K562 (cell line): ENCODE data around the gene PRR15. TPM values are rescaled to one million over a fixed set of nuclear protein-coding genes. Genes with fewer than 3 reads are reported as not detected.

Experiments used
- ATAC-seq: fragments of 200-7000 bp; cut with Tn5 transposase; 3 replicates; pipeline ENCODE4 v1.9.1; 2020; ENCODE audit warnings: moderate library complexity
- BruUV-seq: library from RNA; stranded (reverse); fragments of 400-500 nt; replicated peaks from 2 replicates; lab custom pipeline; 2021; lab: Mats Ljungman, UMichigan
- CTCF ChIA-PET: fragments of 300-600 bp; formaldehyde crosslinking; extraction: SDS; loops from one replicate; lab custom pipeline; 2021; ENCODE audit warnings: low intra/inter-chr PET ratio; lab: Yijun Ruan, JAX
- POLR2A ChIA-PET: fragments of 300-600, 350-650 bp; sonication (Branson Sonifier 250); formaldehyde crosslinking; extraction: SDS; loops from one replicate; lab custom pipeline; 2021; ENCODE audit warnings: antibody characterized with exemption, inconsistent platforms; lab: Yijun Ruan, JAX
- DNase-seq, 4 experiments: peaks; one replicate each; pipeline versions ENCODE4 v3.0.0 to v3.0.0-alpha.2; 2011 to 2018; ENCODE audit warnings: low spot score in 3 of 4, mixed read lengths in 3 of 4; ENCODE audit errors: extremely low read depth in 1 of 4
- FAIRE-seq: peaks from 2 replicates; lab custom pipeline; 2011; peaks lifted over from hg19 to GRCh38; lab: Jason Lieb, UNC
- H2AFZ ChIP-seq: 2 replicates; pipeline ENCODE4 v1.6.0; 2011; ENCODE audit warnings: low read depth, low read length, control low read depth, inconsistent platforms
- H3K27ac ChIP-seq: fragments of 200-600 bp; 3 replicates; pipeline ENCODE4 v1.8.0; 2011; ENCODE audit warnings: low read depth, mild to moderate bottlenecking, control low read depth, inconsistent platforms, low read length, moderate library complexity, mixed read lengths; ENCODE audit errors: extremely low read depth
- H3K27me3 ChIP-seq, 2 experiments: fragments of 300-600 bp in 1 of 2; 2 replicates in 1 of 2; 3 replicates in 1 of 2; pipeline versions ENCODE4 v1.6.0 to v1.8.0; 2011; ENCODE audit warnings: inconsistent platforms in 2 of 2, low read length in 2 of 2, mild to moderate bottlenecking in 1 of 2, mixed read lengths in 1 of 2, moderate library complexity in 1 of 2; ENCODE audit not compliant: control insufficient read depth in 2 of 2, insufficient read depth in 2 of 2
- H3K36me3 ChIP-seq: fragments of 300-600 bp; 3 replicates; pipeline ENCODE4 v1.8.0; 2011; ENCODE audit warnings: mild to moderate bottlenecking, low read length, inconsistent platforms; ENCODE audit not compliant: control insufficient read depth, insufficient read depth
- H3K4me1 ChIP-seq, 2 experiments: fragments of 200-600 bp in 1 of 2; replicated peaks in 1 of 2; 2 replicates in 1 of 2; 3 replicates in 1 of 2; pipeline versions ENCODE4 v1.5.1 to v1.8.0; 2011; ENCODE audit warnings: inconsistent platforms in 2 of 2, low read length in 2 of 2, mild to moderate bottlenecking in 1 of 2, mixed read lengths in 1 of 2, moderate library complexity in 1 of 2; ENCODE audit not compliant: control insufficient read depth in 2 of 2, insufficient read depth in 2 of 2
- H3K4me2 ChIP-seq: 2 replicates; pipeline ENCODE4 v1.6.1; 2011; ENCODE audit warnings: low read length, control low read depth, inconsistent platforms, mixed read lengths; ENCODE audit not compliant: insufficient read depth
- H3K4me3 ChIP-seq: fragments of 200-600 bp; sonication (generic), shearing (Covaris generic); 2 replicates; pipeline ENCODE4 v1.5.1; 2016; ENCODE audit warnings: control low read depth, inconsistent platforms
- H3K79me2 ChIP-seq: fragments of 200-600 bp; 3 replicates; pipeline ENCODE4 v1.8.0; 2011; ENCODE audit warnings: low read length, inconsistent platforms; ENCODE audit not compliant: control insufficient read depth, insufficient read depth
- H3K9ac ChIP-seq, 2 experiments: 2 replicates each; pipeline versions ENCODE4 v1.6.0 to v1.6.1; 2011; ENCODE audit warnings: low read depth in 2 of 2, low read length in 2 of 2, control low read depth in 1 of 2, inconsistent platforms in 1 of 2, mild to moderate bottlenecking in 1 of 2, mixed read lengths in 1 of 2; ENCODE audit not compliant: insufficient read depth in 1 of 2
- H3K9me1 ChIP-seq: one replicate; pipeline ENCODE4 v1.6.0; 2011; ENCODE audit warnings: inconsistent platforms, mild to moderate bottlenecking, low read length, moderate library complexity; ENCODE audit not compliant: control insufficient read depth, insufficient read depth
- H3K9me3 ChIP-seq: replicated peaks from 2 replicates; pipeline ENCODE4 v1.5.1; 2011; ENCODE audit warnings: low read depth, low read length, inconsistent platforms; ENCODE audit not compliant: control insufficient read depth, insufficient read depth
- H4K20me1 ChIP-seq: replicated peaks from 2 replicates; pipeline ENCODE4 v1.6.1; 2011; ENCODE audit warnings: low read length, inconsistent platforms, mixed read lengths; ENCODE audit not compliant: control insufficient read depth, insufficient read depth
- CAMTA2 ChIP-seq: fragments of 250-450 bp; sonication (Bioruptor Pico); conservative IDR thresholded peaks from 2 replicates; pipeline ENCODE4 v1.5.1; 2022
- HDGF ChIP-seq: fragments of 450-650 bp; IDR thresholded peaks from 2 replicates; pipeline ENCODE4 v1.6.1; 2016
- ILF3 ChIP-seq: fragments of 450-650 bp; IDR thresholded peaks from 2 replicates; pipeline ENCODE4 v1.6.1; 2018; ENCODE audit warnings: antibody characterized with exemption, mild to moderate bottlenecking, moderate library complexity, borderline replicate concordance
- MAZ ChIP-seq, 2 experiments: fragments of 450-650 bp in 1 of 2; sonication (generic) in 1 of 2; formaldehyde crosslinking; IDR thresholded peaks in 1 of 2; conservative IDR thresholded peaks in 1 of 2; 2 replicates each; pipeline versions ENCODE4 v1.4.0 to v1.5.0; 2020; ENCODE audit warnings: mild to moderate bottlenecking in 1 of 2, missing genetic modification reagents in 1 of 2
- MEIS2 ChIP-seq: fragments of 450-650 bp; IDR thresholded peaks from 2 replicates; pipeline ENCODE4 v1.6.1; 2014; ENCODE audit warnings: mild to moderate bottlenecking; ENCODE audit not compliant: partially characterized antibody
- NRF1 ChIP-seq, 2 experiments: fragments of 450-650 bp; IDR thresholded peaks in 1 of 2; conservative IDR thresholded peaks in 1 of 2; 2 replicates each; pipeline ENCODE4 v1.6.1; 2014; ENCODE audit warnings: mild to moderate bottlenecking in 2 of 2
- RFX1 ChIP-seq: fragments of 450-650 bp; IDR thresholded peaks from 2 replicates; pipeline ENCODE4 v1.6.1; 2016; ENCODE audit warnings: mild to moderate bottlenecking, moderate library complexity
- WGBS: fragments of 100-300 bp; shearing (Covaris generic); methylation state at CpG from one replicate; pipeline ENCODE4 v1.1.6; 2016; ENCODE audit warnings: low coverage, mixed read lengths; ENCODE audit not compliant: insufficient coverage; ENCODE audit errors: missing lambda C conversion rate; 5-methylcytosine and 5-hydroxymethylcytosine counted together
- in situ Hi-C: fragments of 300-500 bp; cut with MboI; formaldehyde crosslinking; loops from 4 replicates; pipeline ENCODE4 v1.15.0; 2018; ENCODE audit warnings: inconsistent platforms, mixed read lengths
- intact Hi-C: fragments of 100-400 bp; cut with micrococcal nuclease; formaldehyde crosslinking; loops from 2 replicates; pipeline ENCODE4 v1.14.2; 2022
- polyA plus RNA-seq, 8 experiments: library from polyadenylated mRNA; depleted of rRNA in 4 of 8; stranded (reverse) in 5 of 8; unstranded in 3 of 8; fragments of >200 nt; fragmentation: Nextera tagmentation in 2 of 8; fragmentation: Illumina TruSeq in 1 of 8; extraction: Ambion mirVana in 2 of 8; extraction: Trizol in 1 of 8; gene quantifications; 2 replicates each; pipeline versions ENCODE4 v1.2.1 to v1.2.3, GENCODE V29; 2011 to 2014; ENCODE audit warnings: inconsistent platforms in 1 of 8, missing spikeins in 1 of 8
- total RNA-seq, 7 experiments: library from RNA; depleted of rRNA in 6 of 7; stranded (reverse); fragments of >200 nt in 6 of 7; fragmentation: Illumina TruSeq in 2 of 7; extraction: Trizol in 2 of 7; gene quantifications; 2 replicates each; pipeline versions ENCODE4 v1.2.1 to v1.2.3, GENCODE V29; 2011 to 2021; ENCODE audit warnings: low replicate concordance in 1 of 7
- TF ChIP-seq, protein P1 (sequence below): fragments of 200-800 bp; sonication (Bioruptor generic); IDR thresholded peaks from 2 replicates; pipeline ENCODE4 v1.6.1; 2017; ENCODE audit warnings: missing genetic modification characterization, missing compliant biosample characterization
- TF ChIP-seq, protein P2 (sequence below): fragments of 250-450 bp; sonication (Bioruptor Pico); IDR thresholded peaks from 2 replicates; pipeline ENCODE4 v1.5.0; 2021; ENCODE audit warnings: mild to moderate bottlenecking, borderline replicate concordance

Gene PRR15
- total and polyA plus RNA-seq, 9 of the 15 experiments (the other 6 are each of a cell fraction or from before 2014, with no cell fraction given) = not detected

DNA sequence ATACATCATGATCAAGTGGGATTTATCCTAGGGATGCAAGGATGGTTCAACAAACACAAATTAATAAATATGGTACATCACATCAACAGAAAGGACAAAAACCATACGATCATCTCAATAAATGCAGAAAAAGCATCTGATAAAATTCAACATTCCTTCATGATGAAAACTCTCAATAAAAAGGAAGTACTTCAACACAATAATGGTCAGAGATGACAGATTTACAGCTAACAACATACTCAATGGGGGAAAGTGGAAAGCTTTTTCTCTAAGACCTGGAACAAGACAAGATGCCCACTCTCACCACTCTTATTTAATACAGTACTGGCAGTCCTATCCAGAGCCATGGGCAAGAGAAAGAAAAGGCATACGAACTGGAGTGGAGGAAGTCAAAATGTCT is 39.9 kb upstream of the PRR15 start:
- intact Hi-C loops (no loop called here), in situ Hi-C loops (no loop called here)
- H3K4me3 ChIP-seq = no peak overlapping the region
- no peaks in the 10 kb centered on the region for H3K79me2 ChIP-seq
- 0% methylated on average over 2 of the region's 2 CpGs for WGBS
- H3K9me1 ChIP-seq = no peaks in the 10 kb centered on the region
- H3K4me2 ChIP-seq = no peak overlapping the region
- no peaks in the 10 kb centered on the region for H3K36me3 ChIP-seq
- ATAC-seq (no peak), DNase-seq (no peak), FAIRE-seq (no peak)
- H3K9ac ChIP-seq = no peak overlapping the region
- POLR2A ChIA-PET = no interaction called here
- H3K27ac ChIP-seq = no peak overlapping the region
- H4K20me1 ChIP-seq = no peaks in the 10 kb centered on the region
- BruUV-seq = no TSS peak
- no peak overlapping the region for H2AFZ ChIP-seq
- H3K9me3 ChIP-seq = no peaks in the 10 kb centered on the region
- TF ChIP-seq, protein P1, sequence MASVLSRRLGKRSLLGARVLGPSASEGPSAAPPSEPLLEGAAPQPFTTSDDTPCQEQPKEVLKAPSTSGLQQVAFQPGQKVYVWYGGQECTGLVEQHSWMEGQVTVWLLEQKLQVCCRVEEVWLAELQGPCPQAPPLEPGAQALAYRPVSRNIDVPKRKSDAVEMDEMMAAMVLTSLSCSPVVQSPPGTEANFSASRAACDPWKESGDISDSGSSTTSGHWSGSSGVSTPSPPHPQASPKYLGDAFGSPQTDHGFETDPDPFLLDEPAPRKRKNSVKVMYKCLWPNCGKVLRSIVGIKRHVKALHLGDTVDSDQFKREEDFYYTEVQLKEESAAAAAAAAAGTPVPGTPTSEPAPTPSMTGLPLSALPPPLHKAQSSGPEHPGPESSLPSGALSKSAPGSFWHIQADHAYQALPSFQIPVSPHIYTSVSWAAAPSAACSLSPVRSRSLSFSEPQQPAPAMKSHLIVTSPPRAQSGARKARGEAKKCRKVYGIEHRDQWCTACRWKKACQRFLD = no peak
- peak; percentile 70 for TF ChIP-seq MEIS2
- TF ChIP-seq CAMTA2 = no peak
- H3K4me1 ChIP-seq = no peaks in the 10 kb centered on the region
- CTCF ChIA-PET = no interaction called here
- no peaks in the 10 kb centered on the region for H3K27me3 ChIP-seq

DNA sequence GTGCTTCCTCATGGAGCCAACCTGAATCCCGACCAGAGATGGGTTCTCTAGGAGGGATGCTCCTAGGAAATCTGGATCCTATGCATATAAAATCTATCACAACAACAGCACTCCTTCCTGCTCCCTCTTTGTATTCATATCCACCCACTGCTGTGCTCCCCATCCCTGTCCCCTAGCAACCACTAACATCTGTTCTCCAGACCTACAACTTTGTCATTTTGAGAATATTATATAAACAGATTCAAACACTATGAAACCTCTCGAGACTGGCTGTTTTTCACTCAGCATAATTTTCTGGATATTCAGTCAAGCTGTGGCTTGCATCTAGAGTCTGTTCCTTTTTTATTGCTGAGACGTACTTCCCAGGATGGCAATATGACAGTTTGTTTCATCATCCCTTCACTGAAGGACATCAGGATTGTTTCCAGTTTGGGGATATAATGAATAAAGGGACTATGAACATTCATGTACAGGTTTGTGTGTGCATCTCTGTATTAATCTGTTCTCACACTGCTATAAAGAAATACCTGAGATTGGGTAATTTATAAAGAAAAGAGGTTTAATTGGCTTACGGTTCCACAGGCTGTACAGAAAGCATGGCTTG is 36.0 kb upstream of the PRR15 start:
- Histone ChIP-seq H3K4me1 (no peaks in the 10 kb centered on the region), H3K9ac (no peak overlapping the region), H3K27ac (no peak overlapping the region), H3K36me3 (no peaks in the 10 kb centered on the region), H4K20me1 (no peaks in the 10 kb centered on the region), H3K9me3 (no peaks in the 10 kb centered on the region), H3K9me1 (no peaks in the 10 kb centered on the region), H3K27me3 (no peaks in the 10 kb centered on the region), H2AFZ (no peak overlapping the region), H3K79me2 (no peaks in the 10 kb centered on the region), H3K4me2 (no peak overlapping the region), H3K4me3 (no peak overlapping the region)
- BruUV-seq = no TSS peak
- 6% methylated on average over 4 of the region's 4 CpGs for WGBS
- intact Hi-C loops = no loop called here
- ChIA-PET CTCF (interaction anchor here (0.6 kb wide), 1 partner anchor 163 kb away, joined by 3 read pairs; no protein-coding TSS in a partner anchor), POLR2A (no interaction called here)
- FAIRE-seq = no peak
- in situ Hi-C loops = no loop called here
- no peak for DNase-seq
- no peak for ATAC-seq
- TF ChIP-seq HDGF (no peak), NRF1 (conservative IDR thresholded peaks at IDR 0.05 in 1 of 2, IDR thresholded peaks at IDR 0.05 in 1 of 2) (no peak), ILF3 (no peak), MAZ (CRISPR knock-in tag; conservative IDR thresholded peaks at IDR 0.05 in 1 of 2, IDR thresholded peaks at IDR 0.05 in 1 of 2) (no peak), RFX1 (peak; percentile 14; the same call in 1 of the 2 replicates)
- TF ChIP-seq, protein P2, sequence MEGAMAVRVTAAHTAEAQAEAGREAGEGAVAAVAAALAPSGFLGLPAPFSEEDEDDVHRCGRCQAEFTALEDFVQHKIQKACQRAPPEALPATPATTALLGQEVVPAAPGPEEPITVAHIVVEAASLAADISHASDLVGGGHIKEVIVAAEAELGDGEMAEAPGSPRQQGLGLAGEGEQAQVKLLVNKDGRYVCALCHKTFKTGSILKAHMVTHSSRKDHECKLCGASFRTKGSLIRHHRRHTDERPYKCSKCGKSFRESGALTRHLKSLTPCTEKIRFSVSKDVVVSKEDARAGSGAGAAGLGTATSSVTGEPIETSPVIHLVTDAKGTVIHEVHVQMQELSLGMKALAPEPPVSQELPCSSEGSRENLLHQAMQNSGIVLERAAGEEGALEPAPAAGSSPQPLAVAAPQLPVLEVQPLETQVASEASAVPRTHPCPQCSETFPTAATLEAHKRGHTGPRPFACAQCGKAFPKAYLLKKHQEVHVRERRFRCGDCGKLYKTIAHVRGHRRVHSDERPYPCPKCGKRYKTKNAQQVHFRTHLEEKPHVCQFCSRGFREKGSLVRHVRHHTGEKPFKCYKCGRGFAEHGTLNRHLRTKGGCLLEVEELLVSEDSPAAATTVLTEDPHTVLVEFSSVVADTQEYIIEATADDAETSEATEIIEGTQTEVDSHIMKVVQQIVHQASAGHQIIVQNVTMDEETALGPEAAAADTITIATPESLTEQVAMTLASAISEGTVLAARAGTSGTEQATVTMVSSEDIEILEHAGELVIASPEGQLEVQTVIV = no peak
